NT2/D1 (cell line): Measurements from ENCODE around the gene TMEM207.

Source experiments
- SUZ12 ChIP-seq: IDR thresholded peaks from 2 replicates; pipeline ENCODE4 v1.6.1; 2011; ENCODE audit not compliant: insufficient read length, insufficient read depth; ENCODE audit errors: extremely low read depth
- YY1 ChIP-seq: IDR thresholded peaks from 2 replicates; pipeline ENCODE4 v1.6.1; 2011; ENCODE audit not compliant: insufficient read length, insufficient read depth
- ZNF274 ChIP-seq: IDR thresholded peaks from 2 replicates; pipeline ENCODE4 v1.6.1; 2011; ENCODE audit warnings: mild to moderate bottlenecking, low read depth, low read length

DNA sequence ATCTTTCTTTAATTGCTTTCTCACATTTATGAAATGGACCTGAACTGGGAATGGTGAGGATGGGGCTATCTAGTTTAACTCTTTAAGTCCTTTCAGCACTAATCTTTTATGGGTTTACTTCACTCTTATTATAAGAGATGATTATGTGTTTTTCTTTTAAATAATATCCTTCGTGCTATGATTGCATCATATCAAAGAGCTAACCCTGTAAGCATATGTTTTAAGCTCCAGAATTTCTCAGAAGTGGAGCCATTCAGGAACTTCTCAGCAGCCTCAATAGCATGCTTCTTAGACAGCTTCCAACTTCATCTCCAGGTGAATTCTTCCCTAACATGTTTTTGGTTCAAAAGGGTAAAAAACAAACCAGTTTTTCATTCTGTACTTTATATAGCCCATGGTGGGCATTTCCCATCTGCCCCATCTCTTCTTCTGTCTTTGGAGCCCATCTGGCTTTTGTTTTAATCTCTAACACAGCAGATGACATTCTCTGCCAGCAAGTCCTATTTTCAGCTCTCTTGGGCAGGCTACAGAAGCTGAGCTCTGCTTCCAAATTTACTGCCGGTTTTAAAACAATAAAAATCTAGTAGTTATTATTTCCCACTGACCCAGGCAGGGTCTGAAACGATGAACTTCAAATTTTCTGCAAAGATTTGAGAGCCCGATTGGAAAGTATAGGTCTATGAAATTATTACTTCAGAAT, 37.4 kb upstream of the TMEM207 start:
- TF ChIP-seq YY1 (no peak), ZNF274 (no peak), SUZ12 (no peak)
